MCF 10A (cell line): ENCODE results near the gene MRPL27. TPM values are rescaled to one million over a fixed set of nuclear protein-coding genes. Genes with fewer than 3 reads are reported as not detected.

Source experiments
- BruUV-seq: library from RNA; stranded (reverse); fragments of 400-500 nt; replicated peaks from 2 replicates; lab custom pipeline; 2021; lab: Mats Ljungman, UMichigan
- CTCF ChIA-PET: fragments of 300-600 bp; sonication (Branson Sonifier 250); formaldehyde crosslinking; extraction: SDS; loops from one replicate; lab custom pipeline; 2021; ENCODE audit warnings: antibody characterized with exemption, inconsistent platforms; lab: Yijun Ruan, JAX
- POLR2A ChIA-PET: fragments of 300-600, 350-650 bp; sonication (Branson Sonifier 250); formaldehyde crosslinking; extraction: SDS; loops from one replicate; lab custom pipeline; 2020; ENCODE audit warnings: antibody characterized with exemption, inconsistent platforms; lab: Yijun Ruan, JAX
- DNase-seq: peaks from one replicate; pipeline ENCODE4 v3.0.0-alpha.2; 2018; ENCODE audit not compliant: unreplicated experiment
- H3K27ac Mint-ChIP-seq: one replicate; pipeline ENCODE4 v1.8.0; 2022; ENCODE audit warnings: mild to moderate bottlenecking, low read depth, mixed read lengths; ENCODE audit not compliant: unreplicated experiment
- H3K27me3 Mint-ChIP-seq: one replicate; pipeline ENCODE4 v1.8.0; 2022; ENCODE audit warnings: mixed read lengths; ENCODE audit not compliant: insufficient read depth, unreplicated experiment
- H3K36me3 Mint-ChIP-seq: one replicate; pipeline ENCODE4 v1.8.0; 2022; ENCODE audit warnings: mild to moderate bottlenecking, moderate library complexity, mixed read lengths; ENCODE audit not compliant: insufficient read depth, unreplicated experiment
- H3K4me1 Mint-ChIP-seq: one replicate; pipeline ENCODE4 v1.8.0; 2022; ENCODE audit warnings: mixed read lengths; ENCODE audit not compliant: insufficient read depth, unreplicated experiment
- H3K4me3 Mint-ChIP-seq: one replicate; pipeline ENCODE4 v1.8.0; 2022; ENCODE audit warnings: mild to moderate bottlenecking, moderate library complexity, mixed read lengths; ENCODE audit not compliant: unreplicated experiment
- H3K9me3 Mint-ChIP-seq: one replicate; pipeline ENCODE4 v1.8.0; 2022; ENCODE audit warnings: mixed read lengths; ENCODE audit not compliant: unreplicated experiment
- intact Hi-C: fragments of 100-400 bp; cut with micrococcal nuclease; formaldehyde crosslinking; loops from 2 replicates; pipeline ENCODE4 v1.14.1; 2022
- total RNA-seq: library from RNA; stranded (reverse); gene quantifications from 2 replicates; pipeline ENCODE4 v1.2.3, GENCODE V29; 2022
- TF ChIP-seq, protein P1 (sequence below): fragments of 200-600 bp; IDR thresholded peaks from one replicate; pipeline ENCODE4 v1.8.0; 2022; ENCODE audit warnings: antibody characterized with exemption, mild to moderate bottlenecking; ENCODE audit not compliant: unreplicated experiment

MRPL27 gene
- total RNA-seq, 1 experiment from 2014 or later = 71.5 TPM

DNA sequence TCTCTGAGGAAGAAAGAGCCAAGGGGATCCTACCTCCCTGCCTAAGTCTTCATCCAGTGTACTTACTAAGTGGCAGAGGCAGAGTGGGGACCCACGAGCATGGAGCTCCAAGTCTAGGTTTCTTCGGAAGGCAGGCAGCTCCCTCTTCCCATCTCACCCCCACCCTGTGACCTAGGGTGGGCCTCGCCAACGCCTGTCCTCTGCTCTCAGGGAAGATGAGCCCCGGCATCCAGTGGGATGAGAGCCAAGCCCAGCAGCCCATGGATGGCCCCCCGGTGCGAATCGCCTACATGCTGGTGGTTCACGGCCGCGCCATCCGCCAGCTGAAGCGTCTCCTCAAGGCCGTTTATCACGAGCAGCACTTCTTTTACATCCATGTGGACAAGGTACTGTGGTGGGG is 18.8 kb downstream of the MRPL27 start:
- POLR2A ChIA-PET = interaction anchor here (0.6 to 1.3 kb wide), 2 partner anchors 8 to 12 kb away, joined by 3 read pairs; no protein-coding TSS in a partner anchor
- Mint-ChIP-seq H3K9me3 (no peaks in the 10 kb centered on the region), H3K36me3 (peaks cover 27% of the 10 kb centered on the region), H3K4me3 (no peak overlapping the region), H3K27me3 (no peaks in the 10 kb centered on the region), H3K27ac (no peak overlapping the region), H3K4me1 (peaks cover 8% of the 10 kb centered on the region)
- BruUV-seq = no TSS peak
- intact Hi-C loops = no loop called here
- no peak for DNase-seq
- TF ChIP-seq, protein P1, sequence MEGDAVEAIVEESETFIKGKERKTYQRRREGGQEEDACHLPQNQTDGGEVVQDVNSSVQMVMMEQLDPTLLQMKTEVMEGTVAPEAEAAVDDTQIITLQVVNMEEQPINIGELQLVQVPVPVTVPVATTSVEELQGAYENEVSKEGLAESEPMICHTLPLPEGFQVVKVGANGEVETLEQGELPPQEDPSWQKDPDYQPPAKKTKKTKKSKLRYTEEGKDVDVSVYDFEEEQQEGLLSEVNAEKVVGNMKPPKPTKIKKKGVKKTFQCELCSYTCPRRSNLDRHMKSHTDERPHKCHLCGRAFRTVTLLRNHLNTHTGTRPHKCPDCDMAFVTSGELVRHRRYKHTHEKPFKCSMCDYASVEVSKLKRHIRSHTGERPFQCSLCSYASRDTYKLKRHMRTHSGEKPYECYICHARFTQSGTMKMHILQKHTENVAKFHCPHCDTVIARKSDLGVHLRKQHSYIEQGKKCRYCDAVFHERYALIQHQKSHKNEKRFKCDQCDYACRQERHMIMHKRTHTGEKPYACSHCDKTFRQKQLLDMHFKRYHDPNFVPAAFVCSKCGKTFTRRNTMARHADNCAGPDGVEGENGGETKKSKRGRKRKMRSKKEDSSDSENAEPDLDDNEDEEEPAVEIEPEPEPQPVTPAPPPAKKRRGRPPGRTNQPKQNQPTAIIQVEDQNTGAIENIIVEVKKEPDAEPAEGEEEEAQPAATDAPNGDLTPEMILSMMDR = no peak
- CTCF ChIA-PET = interaction anchor here (0.6 to 0.8 kb wide), 3 partner anchors 8 to 341 kb away, joined by 3 to 4 read pairs (median 3); no protein-coding TSS in a partner anchor

DNA sequence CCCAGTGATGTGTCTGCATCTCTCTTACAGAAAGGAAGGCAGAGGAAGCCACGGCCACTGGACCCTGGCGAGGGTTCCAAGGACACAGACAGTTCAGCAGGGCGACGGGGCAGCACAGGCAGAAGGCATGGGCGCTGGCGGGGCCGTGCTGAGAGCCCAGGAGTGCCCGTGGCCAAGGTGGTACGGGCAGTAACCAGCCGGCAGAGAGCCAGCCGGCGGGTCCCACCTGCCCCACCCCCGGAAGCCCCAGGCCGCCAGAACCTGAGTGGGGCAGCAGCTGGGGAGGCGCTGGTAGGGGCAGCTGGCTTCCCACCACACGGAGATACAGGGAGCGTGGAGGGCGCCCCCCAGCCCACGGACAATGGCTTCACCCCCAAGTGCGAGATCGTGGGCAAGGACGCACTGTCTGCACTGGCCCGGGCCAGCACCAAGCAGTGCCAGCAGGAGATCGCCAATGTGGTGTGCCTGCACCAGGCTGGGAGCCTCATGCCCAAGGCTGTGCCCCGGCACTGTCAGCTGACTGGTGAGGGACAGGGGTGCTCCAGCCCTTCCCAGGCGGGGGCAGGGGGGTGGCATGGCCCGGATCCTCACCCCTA is 19.3 kb downstream of the MRPL27 start:
- POLR2A ChIA-PET = interaction anchor here (0.6 to 1.3 kb wide), 2 partner anchors 8 to 12 kb away, joined by 3 read pairs; no protein-coding TSS in a partner anchor
- H3K9me3 Mint-ChIP-seq = no peaks in the 10 kb centered on the region
- CTCF ChIA-PET = interaction anchor here (0.8 kb wide), 2 partner anchors 8 to 126 kb away, joined by 3 to 4 read pairs; no protein-coding TSS in a partner anchor
- H3K36me3 Mint-ChIP-seq = peaks cover 23% of the 10 kb centered on the region
- H3K27ac Mint-ChIP-seq = no peak overlapping the region
- no peaks in the 10 kb centered on the region for H3K27me3 Mint-ChIP-seq
- H3K4me1 Mint-ChIP-seq = peaks cover 13% of the 10 kb centered on the region
- TF ChIP-seq, protein P1 = no peak
- intact Hi-C loops = no loop called here
- no peak overlapping the region for H3K4me3 Mint-ChIP-seq
- no peak for DNase-seq
- BruUV-seq = no TSS peak

DNA sequence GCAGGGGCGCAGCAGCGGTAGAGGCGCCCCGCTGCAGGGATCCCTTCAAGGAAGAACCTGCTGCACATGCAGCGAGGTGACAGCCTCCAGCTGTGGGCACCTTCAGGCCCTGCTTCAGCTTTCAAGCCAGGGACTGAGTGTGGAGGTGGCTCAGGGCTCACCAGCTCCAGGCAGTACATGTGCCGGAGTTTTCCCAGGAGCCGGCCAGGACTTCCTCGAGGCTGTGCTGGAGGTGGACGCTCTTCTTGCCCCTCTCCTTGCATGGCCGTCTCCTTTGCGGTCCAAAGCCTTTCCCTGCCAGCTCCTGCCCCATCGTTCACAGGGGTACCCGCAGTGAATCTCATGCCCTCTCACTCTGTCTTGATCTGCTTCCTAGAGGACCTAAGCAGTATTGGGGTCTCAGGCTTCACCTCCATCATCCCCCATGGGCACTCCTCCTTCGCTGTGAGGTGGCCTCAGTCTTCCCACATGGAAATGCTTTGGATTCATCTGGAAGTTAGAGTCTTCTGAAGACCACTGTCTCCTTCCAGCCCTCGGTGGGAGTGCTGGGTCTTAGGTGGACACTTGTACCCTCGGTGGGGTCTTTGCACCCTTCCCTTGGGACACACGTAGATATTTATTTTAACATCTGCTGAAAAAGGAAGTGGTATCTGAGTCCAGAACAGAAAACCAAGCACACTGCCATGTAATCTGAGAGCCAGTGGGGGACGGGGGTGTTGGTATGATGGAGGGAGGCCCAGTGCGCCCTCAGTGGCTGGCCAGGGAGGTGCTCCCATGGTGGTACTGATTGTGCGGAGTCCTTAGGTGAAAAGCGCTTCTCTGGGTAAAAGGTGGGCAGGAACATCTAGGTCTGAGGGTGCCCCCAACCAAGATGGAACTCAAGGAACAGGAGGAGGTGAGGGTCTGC is 20.0 kb downstream of the MRPL27 start:
- Mint-ChIP-seq H3K27ac (peak overlapping the region; percentile 25), H3K27me3 (no peaks in the 10 kb centered on the region)
- POLR2A ChIA-PET = interaction anchor here (0.6 to 1.9 kb wide), 3 partner anchors 10 to 366 kb away, joined by 3 to 7 read pairs (median 4); partner anchors contain the start of gene LUC7L3

More for the DNA sequence above, 20.0 kb downstream of the MRPL27 start:
- H3K4me3 Mint-ChIP-seq = no peak overlapping the region
- H3K9me3 Mint-ChIP-seq = no peaks in the 10 kb centered on the region
- intact Hi-C loops = no loop called here
- H3K4me1 Mint-ChIP-seq = peaks cover 20% of the 10 kb centered on the region
- BruUV-seq = no TSS peak
- no peak for DNase-seq
- CTCF ChIA-PET = interaction anchor here (1.2 to 2.4 kb wide), 2 partner anchors 9 to 44 kb away, joined by 3 to 13 read pairs; partner anchors contain the start of gene LRRC59
- H3K36me3 Mint-ChIP-seq = peaks cover 18% of the 10 kb centered on the region
- TF ChIP-seq, protein P1 = no peak
